H9 (cell line): ENCODE data around the gene SETD5. TPM values are rescaled to one million over a fixed set of nuclear protein-coding genes. Genes with fewer than 3 reads are reported as not detected.

Experiments
- DNase-seq: peaks from one replicate; pipeline ENCODE4 v3.0.0-alpha.2; 2017
- H2AFZ ChIP-seq: one replicate; pipeline ENCODE4 v1.6.1; 2013; ENCODE audit warnings: mild to moderate bottlenecking, low read length, control low read depth, moderate library complexity
- H2AK5ac ChIP-seq: 2 replicates; pipeline ENCODE4 v1.6.1; 2013; ENCODE audit warnings: low read length, control low read depth, mixed read lengths; ENCODE audit not compliant: insufficient read length
- H2BK120ac ChIP-seq: one replicate; pipeline ENCODE4 v1.6.1; 2013; ENCODE audit warnings: low read depth, mild to moderate bottlenecking, low read length, control low read depth, inconsistent platforms; ENCODE audit not compliant: poor library complexity, severe bottlenecking
- H2BK12ac ChIP-seq: 2 replicates; pipeline ENCODE4 v1.6.1; 2013; ENCODE audit warnings: low read length, control low read depth, mixed read lengths, low read depth; ENCODE audit not compliant: insufficient read length
- H2BK15ac ChIP-seq: 2 replicates; pipeline ENCODE4 v1.6.1; 2013; ENCODE audit warnings: low read depth, low read length, control low read depth
- H2BK20ac ChIP-seq: one replicate; pipeline ENCODE4 v1.6.1; 2013; ENCODE audit warnings: low read depth, mild to moderate bottlenecking, low read length, control low read depth, inconsistent platforms; ENCODE audit not compliant: poor library complexity, severe bottlenecking
- H2BK5ac ChIP-seq: 2 replicates; pipeline ENCODE4 v1.6.1; 2013; ENCODE audit warnings: low read length, control low read depth, mixed read lengths; ENCODE audit not compliant: insufficient read length
- H3K14ac ChIP-seq: 2 replicates; pipeline ENCODE4 v1.6.1; 2013; ENCODE audit warnings: low read length, control low read depth; ENCODE audit not compliant: insufficient read depth
- H3K18ac ChIP-seq: 2 replicates; pipeline ENCODE4 v1.6.1; 2013; ENCODE audit warnings: low read depth, mild to moderate bottlenecking, mixed read lengths, low read length, control low read depth; ENCODE audit not compliant: insufficient read length
- H3K23ac ChIP-seq: 2 replicates; pipeline ENCODE4 v1.6.1; 2013; ENCODE audit warnings: low read length, control low read depth, mixed read lengths, low read depth; ENCODE audit not compliant: insufficient read length
- H3K23me2 ChIP-seq: 2 replicates; pipeline ENCODE4 v1.6.1; 2013; ENCODE audit warnings: low read depth, mild to moderate bottlenecking, mixed read lengths, low read length, control low read depth; ENCODE audit not compliant: insufficient read length, poor library complexity, severe bottlenecking
- H3K27ac ChIP-seq: 2 replicates; pipeline ENCODE4 v1.5.1; 2013; ENCODE audit warnings: low read length, control low read depth, mixed read lengths, low read depth; ENCODE audit not compliant: insufficient read length
- H3K27me3 ChIP-seq: 2 replicates; pipeline ENCODE4 v1.6.1; 2013; ENCODE audit warnings: low read length, control low read depth, inconsistent platforms; ENCODE audit not compliant: insufficient read depth
- H3K4ac ChIP-seq: 2 replicates; pipeline ENCODE4 v1.6.1; 2013; ENCODE audit warnings: low read depth, mild to moderate bottlenecking, control low read depth, inconsistent platforms, low read length, moderate library complexity
- H3K4me1 ChIP-seq: 2 replicates; pipeline ENCODE4 v1.6.1; 2013; ENCODE audit warnings: low read length, control low read depth, inconsistent platforms; ENCODE audit not compliant: insufficient read depth
- H3K4me2 ChIP-seq: 2 replicates; pipeline ENCODE4 v1.6.1; 2013; ENCODE audit warnings: low read length, control low read depth, mixed read lengths; ENCODE audit not compliant: insufficient read length, insufficient read depth
- H3K56ac ChIP-seq: 2 replicates; pipeline ENCODE4 v1.6.1; 2013; ENCODE audit warnings: low read depth, mild to moderate bottlenecking, mixed read lengths, low read length, control low read depth; ENCODE audit not compliant: insufficient read length
- H3K79me1 ChIP-seq: 2 replicates; pipeline ENCODE4 v1.6.1; 2013; ENCODE audit warnings: low read depth, mild to moderate bottlenecking, moderate library complexity, low read length, control low read depth, inconsistent platforms; ENCODE audit not compliant: insufficient read depth, poor library complexity, severe bottlenecking
- H3K79me2 ChIP-seq: 2 replicates; pipeline ENCODE4 v1.6.1; 2013; ENCODE audit warnings: low read length, control low read depth, inconsistent platforms; ENCODE audit not compliant: insufficient read depth
- H3K9ac ChIP-seq: 2 replicates; pipeline ENCODE4 v1.6.1; 2013; ENCODE audit warnings: low read length, control low read depth, mixed read lengths; ENCODE audit not compliant: insufficient read length; ENCODE audit errors: extremely low read depth
- H3K9me3 ChIP-seq: one replicate; pipeline ENCODE4 v1.6.1; 2013; ENCODE audit warnings: low read depth, low read length, inconsistent platforms; ENCODE audit not compliant: control insufficient read depth
- H3T11ph ChIP-seq: one replicate; pipeline ENCODE4 v1.6.1; 2013; ENCODE audit warnings: mild to moderate bottlenecking, low read length, control low read depth, inconsistent platforms
- H4K20me1 ChIP-seq: one replicate; pipeline ENCODE4 v1.6.1; 2013; ENCODE audit not compliant: control insufficient read depth, insufficient read length, insufficient read depth
- H4K5ac ChIP-seq: 2 replicates; pipeline ENCODE4 v1.6.1; 2013; ENCODE audit warnings: low read depth, mild to moderate bottlenecking, mixed read lengths, low read length, control low read depth; ENCODE audit not compliant: insufficient read length
- H4K8ac ChIP-seq: replicated peaks from 2 replicates; pipeline ENCODE4 v1.6.1; 2013; ENCODE audit warnings: low read length, control low read depth, mixed read lengths, low read depth; ENCODE audit not compliant: insufficient read length
- H4K91ac ChIP-seq: 2 replicates; pipeline ENCODE4 v1.6.1; 2013; ENCODE audit warnings: low read depth, mild to moderate bottlenecking, moderate library complexity, mixed read lengths, low read length, control low read depth; ENCODE audit not compliant: insufficient read length
- H3K27ac Mint-ChIP-seq, 3 experiments: 2 replicates in 2 of 3; 3 replicates in 1 of 3; pipeline ENCODE4 v1.8.0; 2020 to 2021; ENCODE audit warnings: mixed read lengths in 3 of 3, mild to moderate bottlenecking in 1 of 3, moderate library complexity in 1 of 3
- H3K27me3 Mint-ChIP-seq: 2 replicates; pipeline ENCODE4 v1.8.0; 2021; ENCODE audit warnings: low read depth, mild to moderate bottlenecking, moderate library complexity, mixed read lengths
- H3K36me3 Mint-ChIP-seq, 3 experiments: 2 replicates in 2 of 3; 3 replicates in 1 of 3; pipeline ENCODE4 v1.8.0; 2020 to 2021; ENCODE audit warnings: low read depth in 3 of 3, mixed read lengths in 3 of 3; ENCODE audit not compliant: insufficient read depth in 1 of 3
- H3K4me1 Mint-ChIP-seq, 2 experiments: 2 replicates each; pipeline ENCODE4 v1.8.0; 2020; ENCODE audit warnings: mixed read lengths in 2 of 2
- H3K4me3 Mint-ChIP-seq, 2 experiments: 2 replicates in 1 of 2; 3 replicates in 1 of 2; pipeline ENCODE4 v1.8.0; 2020 to 2021; ENCODE audit warnings: mild to moderate bottlenecking in 2 of 2, mixed read lengths in 2 of 2, moderate library complexity in 1 of 2
- H3K9me3 Mint-ChIP-seq, 2 experiments: 2 replicates in 1 of 2; 3 replicates in 1 of 2; pipeline ENCODE4 v1.8.0; 2020; ENCODE audit warnings: mild to moderate bottlenecking in 2 of 2, mixed read lengths in 2 of 2, moderate library complexity in 1 of 2
- CTCF ChIP-seq: fragments of 200-600 bp; sonication (generic); conservative IDR thresholded peaks from 3 replicates; pipeline ENCODE4 v1.8.0; 2021; ENCODE audit warnings: antibody characterized with exemption, mild to moderate bottlenecking
- WGBS: extraction: QIAGEN DNeasy Blood & Tissue Kit; methylation state at CpG from one replicate; pipeline ENCODE4 v1.1.7; 2013; ENCODE audit warnings: missing lambda C conversion rate, low lambda C conversion rate, mixed read lengths; ENCODE audit not compliant: insufficient read length; ENCODE audit errors: extremely low coverage; 5-methylcytosine and 5-hydroxymethylcytosine counted together
- total RNA-seq: library from RNA; stranded (reverse); gene quantifications from 2 replicates; pipeline ENCODE4 v1.2.1, GENCODE V29; 2021

The SETD5 gene
- total RNA-seq, 1 experiment from 2014 or later = 207 TPM

DNA sequence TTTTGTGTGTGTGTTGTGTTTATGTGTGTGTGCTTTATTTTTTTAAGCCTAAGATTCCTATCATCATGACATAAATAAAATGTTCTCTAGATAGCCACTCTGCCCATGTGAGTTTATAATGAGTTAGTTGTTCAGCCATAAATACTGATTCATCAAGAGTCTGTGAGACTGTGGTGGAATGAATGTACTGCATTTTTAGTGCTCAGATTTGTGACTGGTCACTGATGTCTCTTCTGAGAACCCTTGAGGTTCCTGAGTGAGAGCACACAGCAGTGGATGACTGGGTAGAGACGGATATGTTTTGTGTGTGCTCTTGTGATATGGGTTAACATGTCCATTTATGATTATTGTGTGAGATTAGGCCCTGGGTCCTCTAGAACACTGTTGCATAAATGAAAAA is 51.2 kb downstream of the SETD5 start:
- Histone ChIP-seq H3T11ph (no peak overlapping the region), H2AFZ (no peak overlapping the region), H3K14ac (no peak overlapping the region), H2BK20ac (no peak overlapping the region), H3K18ac (no peak overlapping the region), H4K8ac (no peak overlapping the region), H3K56ac (no peak overlapping the region), H2BK5ac (no peak overlapping the region), H3K79me1 (peaks cover 5% of the 10 kb centered on the region), H3K27ac (no peak overlapping the region), H4K20me1 (peaks cover 3% of the 10 kb centered on the region), H2BK120ac (no peak overlapping the region), H2BK12ac (no peak overlapping the region), H3K27me3 (no peaks in the 10 kb centered on the region), H3K4me1 (no peaks in the 10 kb centered on the region), H2BK15ac (no peak overlapping the region), H3K4ac (no peak overlapping the region), H4K5ac (no peak overlapping the region), H3K4me2 (no peak overlapping the region), H2AK5ac (no peak overlapping the region), H3K23ac (no peak overlapping the region), H3K9ac (no peak overlapping the region), H3K9me3 (no peaks in the 10 kb centered on the region), H3K23me2 (no peaks in the 10 kb centered on the region), H4K91ac (no peak overlapping the region), H3K79me2 (no peaks in the 10 kb centered on the region)
- no peak overlapping the region for H3K4me3 Mint-ChIP-seq
- no peaks in the 10 kb centered on the region for H3K9me3 Mint-ChIP-seq
- peak overlapping the region in 2 of 3 experiments; percentile 24 to 41; a peak in 2 of 7 replicates for H3K27ac Mint-ChIP-seq
- no peak for DNase-seq
- peaks cover 51 to 92% (median 91%) of the 10 kb centered on the region in 3 experiments for H3K36me3 Mint-ChIP-seq
- no peaks in the 10 kb centered on the region for H3K27me3 Mint-ChIP-seq
- H3K4me1 Mint-ChIP-seq = no peaks in the 10 kb centered on the region
- no CpG with 5 or more reads among the region's 1 CpG for WGBS
- no peak for TF ChIP-seq CTCF
